GM12865 (cell line): ENCODE data around the gene STRIP1.

ENCODE experiments used
- DNase-seq: peaks from one replicate; pipeline ENCODE4 v3.0.0; 2010; ENCODE audit warnings: low read depth
- H3K4me3 ChIP-seq: 2 replicates; pipeline ENCODE4 v1.5.1; 2011; ENCODE audit warnings: mild to moderate bottlenecking, low read depth, low read length, control low read depth
- TF ChIP-seq, protein P1 (sequence below): IDR thresholded peaks from 2 replicates; pipeline ENCODE4 v1.5.1; 2011; ENCODE audit warnings: low read length, control low read depth, low read depth, inconsistent platforms; ENCODE audit not compliant: insufficient read depth; ENCODE audit errors: missing control alignments

Gene STRIP1

DNA sequence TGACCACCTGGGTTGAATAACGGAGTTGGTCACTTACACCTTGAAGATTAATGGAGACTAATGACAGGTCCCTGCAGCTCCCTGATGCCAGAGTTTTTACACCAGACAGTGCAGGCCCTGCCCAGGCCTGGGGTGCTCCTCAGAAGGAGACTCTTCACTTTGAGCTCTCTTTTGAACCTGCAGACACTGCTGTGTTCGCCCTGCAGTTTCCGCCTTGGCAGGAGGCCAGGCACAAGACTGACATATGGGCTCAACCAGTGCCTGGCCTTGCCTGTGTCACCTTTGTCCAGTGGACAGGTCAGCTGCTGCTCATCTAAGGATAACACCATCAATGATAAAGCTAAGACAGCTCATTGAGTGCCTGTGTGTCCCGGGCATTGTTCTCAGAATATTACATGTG, 5.2 kb downstream of the STRIP1 start:
- H3K4me3 ChIP-seq = no peak overlapping the region
- DNase-seq = no peak
- TF ChIP-seq, protein P1, sequence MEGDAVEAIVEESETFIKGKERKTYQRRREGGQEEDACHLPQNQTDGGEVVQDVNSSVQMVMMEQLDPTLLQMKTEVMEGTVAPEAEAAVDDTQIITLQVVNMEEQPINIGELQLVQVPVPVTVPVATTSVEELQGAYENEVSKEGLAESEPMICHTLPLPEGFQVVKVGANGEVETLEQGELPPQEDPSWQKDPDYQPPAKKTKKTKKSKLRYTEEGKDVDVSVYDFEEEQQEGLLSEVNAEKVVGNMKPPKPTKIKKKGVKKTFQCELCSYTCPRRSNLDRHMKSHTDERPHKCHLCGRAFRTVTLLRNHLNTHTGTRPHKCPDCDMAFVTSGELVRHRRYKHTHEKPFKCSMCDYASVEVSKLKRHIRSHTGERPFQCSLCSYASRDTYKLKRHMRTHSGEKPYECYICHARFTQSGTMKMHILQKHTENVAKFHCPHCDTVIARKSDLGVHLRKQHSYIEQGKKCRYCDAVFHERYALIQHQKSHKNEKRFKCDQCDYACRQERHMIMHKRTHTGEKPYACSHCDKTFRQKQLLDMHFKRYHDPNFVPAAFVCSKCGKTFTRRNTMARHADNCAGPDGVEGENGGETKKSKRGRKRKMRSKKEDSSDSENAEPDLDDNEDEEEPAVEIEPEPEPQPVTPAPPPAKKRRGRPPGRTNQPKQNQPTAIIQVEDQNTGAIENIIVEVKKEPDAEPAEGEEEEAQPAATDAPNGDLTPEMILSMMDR = no peak

DNA sequence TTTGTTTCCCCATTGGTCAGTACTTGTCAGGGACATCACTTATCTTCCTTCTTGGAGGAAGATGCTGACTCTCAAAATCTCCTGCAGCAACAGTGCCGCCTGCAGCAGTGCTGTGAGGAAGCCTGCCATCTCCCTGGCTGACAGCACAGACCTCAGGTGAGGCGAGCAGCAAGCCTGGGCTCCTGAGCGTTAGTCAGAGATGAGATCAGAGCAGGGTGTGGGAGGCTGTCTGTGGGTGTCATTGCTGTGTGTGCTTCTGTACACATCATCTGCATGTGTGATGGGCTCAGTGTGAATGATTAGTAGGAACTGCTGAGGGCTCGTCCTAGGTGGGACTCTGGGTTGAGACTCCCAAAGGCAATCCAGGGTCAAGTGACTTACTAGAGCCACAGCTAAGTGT, 6.1 kb downstream of the STRIP1 start:
- TF ChIP-seq, protein P1 = no peak
- H3K4me3 ChIP-seq = no peak overlapping the region
- DNase-seq = no peak

DNA sequence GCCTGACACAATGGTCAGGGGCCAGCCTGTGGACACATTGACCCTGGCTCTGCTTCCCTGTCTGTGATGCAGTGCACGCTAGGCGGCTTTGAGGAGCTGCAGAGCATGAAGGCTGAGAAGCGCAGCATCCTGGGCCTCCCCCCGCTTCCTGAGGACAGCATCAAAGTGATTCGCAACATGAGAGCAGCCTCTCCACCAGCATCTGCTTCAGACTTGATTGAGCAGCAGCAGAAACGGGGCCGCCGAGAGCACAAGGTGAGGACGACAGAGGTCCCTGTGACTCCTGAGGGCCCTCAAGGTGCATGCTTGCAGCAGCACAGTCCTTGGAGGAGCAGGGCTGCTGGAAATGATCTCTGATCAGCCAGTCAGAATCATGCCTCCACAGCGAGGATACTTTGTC, 8.6 kb downstream of the STRIP1 start:
- H3K4me3 ChIP-seq = no peak overlapping the region
- TF ChIP-seq, protein P1 = no peak
- DNase-seq = no peak

DNA sequence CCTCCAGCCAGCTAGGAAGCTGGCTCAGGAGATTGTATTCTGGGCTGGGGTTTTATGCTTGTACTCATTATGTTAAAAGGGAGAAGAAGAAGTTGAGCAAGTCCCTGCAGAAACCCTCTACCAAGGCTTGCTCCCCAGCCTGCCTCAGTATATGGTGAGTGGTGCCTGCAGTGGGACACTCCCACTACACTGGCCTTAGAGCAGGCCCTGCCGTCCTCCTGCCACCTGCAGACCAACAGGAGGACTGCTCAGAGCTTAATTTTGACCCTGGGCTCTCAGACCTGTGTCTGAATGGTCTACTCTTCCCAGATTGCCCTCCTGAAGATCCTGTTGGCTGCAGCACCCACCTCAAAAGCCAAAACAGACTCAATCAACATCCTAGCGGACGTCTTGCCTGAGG, 13.0 kb downstream of the STRIP1 start:
- TF ChIP-seq, protein P1 = no peak
- no peak overlapping the region for H3K4me3 ChIP-seq
- DNase-seq = no peak

DNA sequence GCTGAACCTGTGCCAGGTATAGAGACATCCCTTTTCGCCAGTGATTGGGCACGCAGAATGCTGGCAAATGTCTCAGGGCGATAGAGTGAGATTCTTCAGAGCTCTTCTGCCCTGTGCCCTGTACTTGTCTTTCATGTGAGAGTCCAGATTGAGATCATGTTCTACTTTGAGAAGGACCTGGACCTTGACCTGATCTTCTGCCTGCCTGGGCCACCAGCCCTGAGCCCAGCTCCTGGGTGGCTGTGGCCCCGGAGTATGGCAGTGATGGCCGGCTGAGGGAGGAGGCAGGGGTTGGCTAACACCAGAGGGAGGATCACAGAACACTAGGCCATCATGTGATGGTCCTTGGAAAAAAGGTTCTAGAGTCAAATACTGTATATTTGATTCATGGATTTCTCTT, 13.8 kb downstream of the STRIP1 start:
- TF ChIP-seq, protein P1 = no peak
- DNase-seq = no peak
- H3K4me3 ChIP-seq = no peak overlapping the region

DNA sequence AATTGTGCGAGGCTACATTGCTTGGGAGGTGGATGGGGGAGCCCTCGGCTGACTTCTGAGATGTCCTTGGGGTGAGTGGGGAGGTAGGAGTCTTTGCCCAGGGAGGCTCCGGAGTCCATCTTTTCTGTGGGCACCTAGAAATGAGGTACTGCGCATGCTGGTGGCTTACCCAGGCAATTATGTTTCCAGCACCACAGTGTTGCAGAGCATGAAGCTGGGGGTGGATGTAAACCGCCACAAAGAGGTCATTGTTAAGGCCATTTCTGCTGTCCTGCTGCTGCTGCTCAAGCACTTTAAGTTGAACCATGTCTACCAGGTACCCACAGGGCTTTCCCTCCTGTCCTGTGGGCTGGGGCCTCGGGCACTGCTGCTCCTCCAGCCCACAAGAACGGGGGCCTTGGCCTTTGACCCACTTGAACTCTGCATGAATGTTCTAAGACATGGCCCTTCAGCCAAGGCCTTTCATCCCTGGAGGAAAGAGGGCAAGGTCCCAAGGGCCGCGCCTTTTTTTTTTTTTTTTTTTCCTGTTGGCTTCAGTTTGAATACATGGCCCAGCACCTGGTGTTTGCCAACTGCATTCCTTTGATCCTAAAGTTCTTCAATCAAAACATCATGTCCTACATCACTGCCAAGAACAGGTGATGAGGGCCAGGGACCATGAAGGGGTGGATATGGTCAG, 14.6 kb downstream of the STRIP1 start:
- no peak overlapping the region for H3K4me3 ChIP-seq
- no peak for DNase-seq
- TF ChIP-seq, protein P1 = no peak
